ENCODE data around the gene AADAT.
"Not testable (repeated sequence)": the region's sequence is repeated elsewhere in the genome, so short reads cannot be mapped to it uniquely, and the experiment has no call there.

AADAT gene

DNA sequence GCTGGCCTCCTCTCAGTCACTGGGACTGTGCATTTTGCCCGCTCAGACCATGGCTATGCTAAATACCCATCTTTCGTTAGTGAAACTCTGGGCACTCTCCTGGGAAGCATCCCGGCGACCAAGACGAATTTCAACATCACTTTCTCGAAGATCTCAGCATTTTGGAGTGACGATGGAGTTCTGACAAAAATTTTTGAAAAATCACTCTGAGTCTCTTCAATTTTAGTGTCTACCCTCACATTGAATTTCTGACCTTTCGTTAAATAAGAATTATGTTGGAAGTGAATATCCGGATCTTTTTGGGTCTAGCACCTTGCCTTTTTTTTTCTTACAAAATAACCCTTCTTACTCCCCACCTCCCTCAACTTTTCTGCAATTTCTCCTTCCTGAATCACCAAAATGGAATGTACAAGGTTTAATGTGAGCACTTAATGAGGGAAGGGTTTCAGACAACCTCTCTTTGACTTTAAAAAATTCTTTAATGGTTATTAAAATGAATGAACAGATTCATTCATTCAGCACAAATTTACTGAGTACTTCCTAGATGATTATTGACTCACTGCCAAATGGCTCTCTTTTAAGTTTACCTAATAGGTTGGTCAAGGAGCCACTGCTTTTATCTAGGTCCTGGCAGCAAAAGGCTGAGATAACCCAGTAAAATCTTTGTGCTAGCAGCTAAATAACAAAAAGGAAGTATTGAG, 746 bp upstream of the AADAT start:
- DNase-seq: no peak

GRCh38 chr4:170089274-170089667, 485 bp downstream of the AADAT start:
- DNase-seq: peak in 29 of 51 donors; percentile 11 to 77 (median 35)

- no peak for DNase-seq
Measured at GRCh38 chr4:170088716-170089115, 1.0 kb downstream of the AADAT start.

GRCh38 chr4:170087163-170087700, 2.5 kb downstream of the AADAT start:
- no peak for DNase-seq

GRCh38 chr4:170083541-170083940, 6.2 kb downstream of the AADAT start:
- DNase-seq: no peak

- no peak for DNase-seq
Measured at GRCh38 chr4:170080496-170080895, 9.3 kb downstream of the AADAT start.

- DNase-seq: no peak
Measured at GRCh38 chr4:170079981-170080380, 9.8 kb downstream of the AADAT start.

GRCh38 chr4:170071196-170071595, 18.6 kb downstream of the AADAT start:
- DNase-seq: no peak

- DNase-seq: no peak
Measured at GRCh38 chr4:170068438-170069128, 21.2 kb downstream of the AADAT start.

- no peak for DNase-seq
Measured at GRCh38 chr4:170059421-170059820, 30.3 kb downstream of the AADAT start.

DNA sequence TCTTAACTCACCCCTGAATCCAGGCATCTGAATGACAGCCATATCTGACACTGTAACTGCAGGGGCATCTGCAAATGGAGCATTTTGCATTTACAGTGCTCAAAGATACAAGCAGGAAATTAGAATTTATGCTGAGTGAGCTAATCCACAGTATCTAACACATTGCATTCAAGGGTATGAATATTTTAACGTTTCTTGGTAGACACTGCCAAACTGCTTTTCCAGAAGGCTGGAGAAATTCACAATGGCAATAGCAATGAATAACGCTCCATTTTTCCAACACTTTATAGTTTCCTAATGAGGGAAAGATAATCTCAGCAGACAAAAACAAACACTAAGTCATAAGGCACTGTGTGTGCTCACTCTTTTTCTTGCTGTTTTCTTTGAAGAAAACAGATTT, 30.9 kb downstream of the AADAT start:
- no peak for DNase-seq

- no peak for DNase-seq
Measured at GRCh38 chr4:170057866-170058265, 31.9 kb downstream of the AADAT start.

GRCh38 chr4:170052919-170053318, 36.8 kb downstream of the AADAT start:
- DNase-seq: no peak

DNA sequence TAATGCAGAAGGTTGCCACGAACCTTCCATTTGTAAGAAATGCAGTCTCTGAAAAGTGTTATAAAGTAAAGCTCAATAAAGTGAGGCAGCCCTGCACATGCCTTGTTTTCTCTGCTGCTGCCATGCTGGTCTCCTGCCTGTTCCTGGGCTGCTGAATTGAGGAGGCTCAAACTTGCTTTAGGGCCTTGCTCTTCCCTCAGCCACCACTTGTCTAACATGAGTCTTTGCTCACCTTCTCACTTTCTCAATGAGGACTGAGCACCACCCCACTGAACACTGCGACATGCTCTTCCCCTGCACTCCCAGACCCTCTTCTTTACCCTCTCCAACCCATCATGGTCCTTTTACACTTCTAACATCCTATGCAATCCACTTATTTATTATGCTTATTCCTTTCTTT, 38.4 kb downstream of the AADAT start:
- no peak for DNase-seq

DNA sequence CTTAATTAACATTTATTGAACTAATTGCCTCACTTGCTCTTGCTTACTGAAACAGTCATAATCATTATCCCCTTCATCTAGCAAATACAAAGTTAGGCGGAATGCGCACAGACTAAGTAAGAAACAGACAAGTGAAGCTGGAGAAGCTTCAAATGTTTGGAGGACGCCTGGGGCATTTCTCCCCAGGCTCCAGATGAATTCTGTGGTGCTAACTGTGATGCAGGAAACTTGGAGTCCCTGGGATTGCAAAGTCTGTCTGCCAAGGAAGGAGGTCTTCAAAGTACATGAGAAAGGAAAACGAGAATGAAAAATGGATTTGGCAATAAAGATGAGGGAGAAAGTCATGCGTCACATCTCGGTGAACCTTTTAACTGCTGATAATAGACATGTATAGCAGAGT, 40.0 kb downstream of the AADAT start:
- peak in 1 of 51 donors; percentile 10 for DNase-seq

- DNase-seq: peak in 25 of 51 donors; percentile 1 to 77 (median 27)
Measured at GRCh38 chr4:170047771-170048354, 41.9 kb downstream of the AADAT start.

DNA sequence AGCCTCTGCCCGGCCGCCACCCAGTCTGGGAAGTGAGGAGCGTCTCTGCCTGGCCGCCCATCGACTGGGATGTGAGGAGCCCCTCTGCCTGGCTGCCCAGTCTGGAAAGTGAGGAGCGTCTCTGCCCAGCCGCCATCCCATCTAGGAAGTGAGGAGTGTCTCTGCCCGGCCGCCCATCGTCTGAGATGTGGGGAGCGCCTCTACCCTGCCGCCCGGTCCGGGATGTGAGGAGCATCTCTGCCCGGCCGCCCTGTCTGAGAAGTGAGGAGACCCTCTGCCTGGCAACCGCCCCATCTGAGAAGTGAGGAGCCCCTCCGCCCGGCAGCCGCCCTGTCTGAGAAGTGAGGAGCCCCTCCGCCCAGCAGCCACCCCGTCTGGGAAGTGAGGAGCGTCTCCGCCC, 43.6 kb downstream of the AADAT start:
- not testable (repeated sequence) for DNase-seq

- DNase-seq: no peak
Measured at GRCh38 chr4:170040031-170040680, 49.6 kb downstream of the AADAT start.

DNA sequence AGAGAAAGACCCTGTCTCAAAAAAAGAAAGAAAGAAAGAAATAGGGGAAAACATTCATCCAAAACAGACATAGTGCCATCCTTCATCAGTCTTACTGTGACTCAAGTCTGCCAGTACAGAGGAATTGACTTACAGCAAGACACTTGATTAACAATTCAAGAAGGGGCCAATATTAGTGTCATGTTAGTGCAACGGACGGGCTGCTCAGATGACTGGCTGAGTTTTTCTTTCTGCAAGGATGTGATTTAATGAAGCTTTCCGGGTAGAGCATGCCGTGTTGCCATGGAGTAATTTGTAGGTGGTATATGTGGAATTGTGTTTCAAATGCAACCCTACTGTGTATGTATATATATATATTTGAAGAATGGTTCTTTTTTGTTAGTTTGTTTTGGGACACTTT, 51.0 kb downstream of the AADAT start:
- no peak for DNase-seq

DNA sequence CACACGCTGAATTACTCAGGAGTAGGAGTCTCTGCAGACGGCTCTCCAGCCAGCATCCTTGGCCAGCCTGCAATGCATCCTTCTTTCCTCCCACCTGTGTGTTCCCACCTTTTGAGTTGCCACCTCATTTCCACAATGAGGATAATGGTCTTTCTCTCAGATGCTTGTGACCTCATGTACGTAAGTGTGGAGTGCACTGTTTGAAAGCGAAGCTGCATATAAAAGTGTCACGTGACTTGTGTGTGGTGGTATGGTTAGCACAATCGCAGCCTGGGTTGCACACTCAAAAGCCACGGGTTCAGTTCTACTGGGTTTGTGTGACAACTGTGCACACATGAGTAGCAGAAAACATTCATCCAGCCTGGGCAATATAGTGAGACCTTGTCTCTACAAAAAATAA, 51.5 kb downstream of the AADAT start:
- no peak for DNase-seq

DNA sequence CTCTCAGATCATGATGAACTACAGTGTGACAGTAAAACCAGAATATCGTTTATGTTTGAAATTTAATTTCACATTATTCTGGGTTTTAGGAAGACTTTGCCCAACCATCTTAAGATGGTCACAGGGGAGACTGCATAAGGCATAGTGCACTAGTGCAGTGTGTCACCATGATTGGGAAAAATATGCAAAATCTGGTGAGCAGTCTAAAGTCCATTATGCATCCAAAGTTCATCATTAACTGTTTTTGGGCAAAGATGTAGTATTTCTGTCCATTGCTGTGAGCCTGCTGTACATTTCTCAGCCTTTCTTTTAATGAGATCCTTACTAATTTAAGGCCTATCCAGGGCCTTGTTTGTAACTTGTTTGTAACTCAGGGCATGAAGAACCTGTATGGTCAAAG, 52.3 kb downstream of the AADAT start:
- DNase-seq: no peak

DNA sequence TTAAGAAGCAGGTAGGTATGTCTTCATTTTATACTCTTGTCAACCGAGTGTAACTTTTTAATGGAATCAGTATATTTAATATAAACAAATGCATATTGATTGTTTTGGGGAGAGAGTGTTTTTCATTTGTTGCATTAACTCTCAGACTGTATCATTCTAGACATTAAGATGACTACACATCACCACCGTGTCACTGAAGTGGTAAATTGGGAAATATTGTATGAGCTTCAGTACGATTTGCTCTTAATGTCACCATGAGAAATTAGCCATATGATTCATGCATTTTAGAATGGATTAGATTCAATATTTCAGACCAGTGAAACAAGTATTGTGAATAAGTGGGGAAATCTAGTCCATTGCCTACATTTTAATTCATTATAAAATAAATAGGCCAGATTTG, 53.9 kb downstream of the AADAT start:
- no peak for DNase-seq

All from hypothalamus (tissue), 51 donors.